GM19025 (cell line): Measurements from ENCODE around the gene EPC2.

Source experiments
- ATAC-seq: cut with Tn5 transposase; IDR thresholded peaks from one replicate; pipeline ENCODE4 v1.9.1; 2021; ENCODE audit warnings: mild to moderate bottlenecking, low read depth, moderate library complexity; ENCODE audit not compliant: unreplicated experiment

Gene EPC2

GRCh38 chr2:148643998-148644882, at the start of gene EPC2:
EPC2 (plus strand) TSS chr2:148644751; CDS start chr2:148645018, 267 bp downstream.
- peak; percentile 55 for ATAC-seq

GRCh38 chr2:148596018-148596417, 48.5 kb upstream of the EPC2 start:
- ATAC-seq: no peak

GRCh38 chr2:148599109-148599991, 45.2 kb upstream of the EPC2 start:
- no peak for ATAC-seq

- ATAC-seq: no peak
These were observed 41.5 kb upstream of the EPC2 start for GRCh38 chr2:148602885-148603561.

- peak; percentile 99 for ATAC-seq
These were observed 41.0 kb upstream of the EPC2 start for GRCh38 chr2:148603562-148603920.

- no peak for ATAC-seq
These were observed 39.6 kb upstream of the EPC2 start for GRCh38 chr2:148604927-148605326.

- ATAC-seq: no peak
These were observed 37.0 kb upstream of the EPC2 start for GRCh38 chr2:148607566-148607965.

GRCh38 chr2:148613231-148614013, 31.1 kb upstream of the EPC2 start:
- ATAC-seq: no peak

- peak; percentile 21 for ATAC-seq
These were observed 30.6 kb upstream of the EPC2 start for GRCh38 chr2:148614014-148614321.

GRCh38 chr2:148614322-148615049, 30.1 kb upstream of the EPC2 start:
- peak; percentile 96 for ATAC-seq

- no peak for ATAC-seq
These were observed 29.1 kb upstream of the EPC2 start for GRCh38 chr2:148615381-148615841.

- no peak for ATAC-seq
These were observed 27.9 kb upstream of the EPC2 start for GRCh38 chr2:148616662-148617061.

- ATAC-seq: no peak
These were observed 27.3 kb upstream of the EPC2 start for GRCh38 chr2:148617219-148617618.

- ATAC-seq: no peak
These were observed 24.9 kb upstream of the EPC2 start for GRCh38 chr2:148619560-148620195.

GRCh38 chr2:148622366-148622765, 22.2 kb upstream of the EPC2 start:
- no peak for ATAC-seq

GRCh38 chr2:148623086-148623485, 21.5 kb upstream of the EPC2 start:
- no peak for ATAC-seq

GRCh38 chr2:148627224-148627623, 17.3 kb upstream of the EPC2 start:
- ATAC-seq: no peak

- no peak for ATAC-seq
These were observed 9.8 kb upstream of the EPC2 start for GRCh38 chr2:148634749-148635148.

GRCh38 chr2:148638543-148638942, 6.0 kb upstream of the EPC2 start:
- no peak for ATAC-seq
